ENCODE data around the gene STAT5B.

STAT5B gene

DNA sequence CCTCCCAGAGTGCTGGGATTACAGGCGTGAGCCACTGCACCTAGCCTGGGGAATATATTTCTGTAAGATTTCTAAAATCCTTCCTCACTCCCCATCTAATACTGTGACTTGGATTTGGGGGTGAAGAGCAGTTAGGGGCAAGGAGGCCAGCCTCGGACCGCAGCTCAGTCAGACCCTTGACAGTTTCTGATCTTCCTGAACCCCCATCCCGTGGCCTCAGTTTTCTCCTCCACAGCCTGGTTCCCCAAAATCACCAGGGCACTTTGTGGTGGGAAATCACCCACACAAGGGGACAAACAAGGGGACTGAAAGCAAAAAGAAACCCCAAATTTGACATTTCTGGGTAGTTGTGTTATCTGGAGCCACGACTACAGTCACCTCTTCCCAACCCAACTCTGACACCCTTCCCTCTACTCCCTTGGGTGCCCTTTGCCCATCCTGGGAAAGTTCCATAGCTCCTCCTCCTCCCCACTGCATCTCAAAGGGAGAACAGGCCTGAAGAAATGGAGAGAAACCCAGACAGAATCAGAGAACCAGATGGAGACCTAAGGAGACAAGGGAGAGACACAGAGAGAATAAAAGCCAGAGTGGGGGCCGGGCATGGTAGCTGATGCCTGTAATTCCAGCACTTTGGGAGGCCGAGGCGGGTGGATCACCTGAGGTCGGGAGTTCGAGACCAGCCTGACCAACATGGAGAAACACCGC is 9.3 kb upstream of the STAT5B start:
- Histone ChIP-seq H3K36me3 (replicated peaks) (no peaks in the 10 kb centered on the region), H3K4me1 (peaks cover 2% of the 10 kb centered on the region; the same call in 1 of the 2 replicates), H3K27me3 (ENCODE audit: low read depth) (peaks cover 8% of the 10 kb centered on the region), H3K4me3 (no peak overlapping the region), H3K9me3 (no peaks in the 10 kb centered on the region)
- peak in 1 of 2 experiments; percentile 3 for DNase-seq (ENCODE audit: low spot score in 2 of 2)
- in situ Hi-C loops (cut with MboI; ENCODE audit: low sequenced_read_pairs): no loop called here

DNA sequence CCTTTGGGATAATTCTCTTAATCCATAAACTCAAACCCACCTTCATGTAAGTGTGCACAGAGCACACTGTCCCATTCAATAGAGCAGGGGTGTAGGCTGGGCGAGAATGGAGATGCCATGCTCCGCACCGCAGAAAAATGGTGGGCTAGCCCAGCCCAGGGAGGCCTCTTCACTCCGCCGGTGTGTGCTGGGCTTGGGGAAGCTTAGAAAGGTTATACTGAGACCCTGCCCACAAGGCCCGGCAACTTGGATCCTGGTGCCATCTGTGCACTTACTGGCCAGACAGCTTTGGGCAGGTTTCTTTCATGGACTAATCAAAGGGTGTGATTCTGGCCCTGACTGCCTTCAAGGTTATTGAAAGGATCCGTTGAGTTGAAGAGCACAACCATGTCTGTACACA is 8.4 kb upstream of the STAT5B start:
- H3K27me3 ChIP-seq (ENCODE audit: low read depth): peaks cover 8% of the 10 kb centered on the region
- peak in 1 of 2 experiments; percentile 4 for DNase-seq (ENCODE audit: low spot score in 2 of 2)
- H3K4me1 ChIP-seq: peaks cover 2% of the 10 kb centered on the region; the same call in 1 of the 2 replicates
- H3K9me3 ChIP-seq: no peaks in the 10 kb centered on the region
- no peaks in the 10 kb centered on the region for H3K36me3 ChIP-seq (replicated peaks)
- no peak overlapping the region for H3K4me3 ChIP-seq
- in situ Hi-C loops (cut with MboI; ENCODE audit: low sequenced_read_pairs): no loop called here

DNA sequence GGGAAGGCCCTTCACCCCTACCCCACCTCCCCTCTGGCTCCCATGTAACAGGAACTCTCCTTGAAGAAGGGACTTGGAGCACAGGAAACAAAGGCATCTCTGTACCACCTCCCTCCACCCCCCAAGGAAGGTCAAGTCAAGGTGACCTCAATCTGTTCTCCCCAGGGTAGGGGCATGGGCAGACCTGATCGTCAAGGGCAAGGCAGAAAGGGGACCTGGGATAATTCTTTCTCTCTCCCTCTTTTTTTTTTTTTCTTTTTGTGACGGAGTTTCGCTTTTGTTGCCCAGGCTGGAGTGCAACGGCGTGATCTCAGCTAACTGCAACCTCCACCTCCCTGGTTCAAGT is 7.8 kb upstream of the STAT5B start:
- in situ Hi-C loops (cut with MboI; ENCODE audit: low sequenced_read_pairs): no loop called here
- DNase-seq (ENCODE audit: low spot score in 2 of 2): peak in 1 of 2 experiments; percentile 1
- no peak overlapping the region for H3K4me3 ChIP-seq
- no peaks in the 10 kb centered on the region for H3K9me3 ChIP-seq
- peaks cover 8% of the 10 kb centered on the region for H3K27me3 ChIP-seq (ENCODE audit: low read depth)
- peaks cover 2% of the 10 kb centered on the region; the same call in 1 of the 2 replicates for H3K4me1 ChIP-seq
- H3K36me3 ChIP-seq (replicated peaks): no peaks in the 10 kb centered on the region

DNA sequence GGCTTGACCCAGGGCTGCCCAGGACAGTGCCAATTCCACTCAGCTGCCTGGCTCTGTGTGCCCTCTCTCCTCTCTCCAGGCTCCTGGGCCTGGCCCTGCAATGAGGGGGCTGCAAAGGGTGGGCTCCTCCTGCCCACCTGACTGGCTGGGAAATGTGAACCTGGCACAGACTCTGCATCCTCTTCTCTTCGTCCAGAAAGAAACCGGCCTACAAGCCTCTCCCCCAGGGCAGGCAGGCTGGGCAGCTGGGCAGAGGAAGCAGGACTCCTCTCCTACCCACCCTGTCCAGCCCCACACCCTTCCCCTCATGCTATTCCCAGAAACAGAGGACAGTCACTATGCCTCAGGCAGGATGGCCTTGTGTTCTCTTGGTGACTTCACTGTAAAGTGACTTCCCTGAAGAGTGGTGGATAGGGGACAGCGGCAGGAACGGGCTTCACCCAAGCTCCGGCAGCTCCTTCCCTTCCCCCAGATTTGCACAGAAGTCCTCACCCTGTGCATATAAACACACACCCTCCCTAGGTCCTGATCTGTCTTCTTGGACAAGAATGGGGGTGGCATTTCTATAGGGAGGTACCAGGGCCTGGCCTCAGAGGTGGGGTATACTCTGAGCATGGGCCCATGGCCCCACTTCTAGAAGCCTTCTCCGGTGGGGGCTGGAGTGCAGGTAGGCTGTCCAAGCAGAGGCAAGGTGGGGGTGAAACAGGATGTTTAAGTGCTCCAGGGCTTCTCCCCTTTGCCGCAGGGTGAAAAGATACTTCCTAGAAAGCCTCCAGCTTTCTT is 7.2 kb upstream of the STAT5B start:
- peak in 1 of 2 experiments; percentile 4 for DNase-seq (ENCODE audit: low spot score in 2 of 2)
- H3K9me3 ChIP-seq: no peaks in the 10 kb centered on the region
- no peaks in the 10 kb centered on the region for H3K36me3 ChIP-seq (replicated peaks)
- H3K4me1 ChIP-seq: peaks cover 2% of the 10 kb centered on the region; the same call in 1 of the 2 replicates
- peaks cover 8% of the 10 kb centered on the region for H3K27me3 ChIP-seq (ENCODE audit: low read depth)
- in situ Hi-C loops (cut with MboI; ENCODE audit: low sequenced_read_pairs): no loop called here
- no peak overlapping the region for H3K4me3 ChIP-seq

DNA sequence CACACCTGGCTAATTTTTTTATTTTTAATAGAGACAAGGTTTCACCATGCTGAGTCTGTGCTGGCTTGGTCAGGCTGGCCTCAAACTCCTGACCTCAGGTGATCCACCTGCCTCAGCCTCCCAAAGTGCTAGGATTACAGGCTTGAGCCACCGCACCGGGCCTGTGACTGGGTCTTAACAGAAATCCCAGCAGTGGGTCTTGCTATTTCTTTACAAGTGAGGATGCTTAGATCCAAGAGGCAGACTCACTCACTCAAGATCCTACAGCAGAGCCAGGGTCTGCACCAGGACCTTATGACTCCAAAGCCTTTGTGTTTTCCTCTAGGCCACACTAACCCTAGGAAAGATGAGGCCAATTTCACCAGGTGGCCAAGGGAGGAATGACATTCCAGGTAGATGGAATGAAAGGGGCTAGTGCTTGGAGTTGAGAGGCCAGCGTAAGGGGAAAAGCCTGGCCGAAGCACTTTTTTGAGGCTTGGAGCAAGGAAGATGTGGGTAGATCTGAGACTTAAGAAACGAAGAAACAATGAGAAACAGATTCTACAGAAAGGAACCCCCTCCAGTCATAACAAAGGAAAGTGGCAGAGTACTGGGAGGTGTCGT is 6.4 kb upstream of the STAT5B start:
- no peaks in the 10 kb centered on the region for H3K36me3 ChIP-seq (replicated peaks)
- H3K9me3 ChIP-seq: no peaks in the 10 kb centered on the region
- no peaks in the 10 kb centered on the region for H3K4me1 ChIP-seq
- H3K27me3 ChIP-seq (ENCODE audit: low read depth): peaks cover 2% of the 10 kb centered on the region
- no peak overlapping the region for H3K4me3 ChIP-seq
- peak in 1 of 2 experiments; percentile 4 for DNase-seq (ENCODE audit: low spot score in 2 of 2)
- in situ Hi-C loops (cut with MboI; ENCODE audit: low sequenced_read_pairs): no loop called here

DNA sequence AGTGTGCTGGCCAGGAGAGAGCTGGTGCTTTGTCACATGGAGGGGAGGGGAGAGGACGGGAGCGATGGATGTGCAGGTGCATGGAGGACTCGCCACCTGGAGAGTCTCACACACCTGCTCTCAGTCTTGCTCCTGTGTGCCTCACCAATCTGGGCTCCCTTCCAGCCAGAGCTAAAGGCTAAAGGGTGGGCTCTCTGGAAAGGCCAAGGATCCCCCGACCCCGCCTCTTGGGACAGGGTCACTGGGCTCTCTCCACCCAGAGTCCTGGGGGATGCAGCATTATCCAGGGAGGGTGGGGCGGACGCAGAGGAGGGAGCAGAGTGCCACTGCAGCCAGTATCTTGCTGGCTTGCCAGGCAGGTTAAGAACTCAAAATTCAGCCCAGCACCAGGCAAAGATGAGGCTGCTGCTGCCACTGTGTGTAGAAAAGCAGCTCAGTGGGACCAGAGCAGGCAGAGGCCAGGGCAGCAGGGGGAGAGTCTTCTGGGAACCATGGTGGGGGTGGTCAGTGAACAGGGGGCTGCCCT is 5.4 kb upstream of the STAT5B start:
- peak in 1 of 2 experiments; percentile 5 for DNase-seq (ENCODE audit: low spot score in 2 of 2)
- no peaks in the 10 kb centered on the region for H3K27me3 ChIP-seq (ENCODE audit: low read depth)
- H3K4me1 ChIP-seq: peaks cover 4% of the 10 kb centered on the region
- no peaks in the 10 kb centered on the region for H3K36me3 ChIP-seq (replicated peaks)
- H3K9me3 ChIP-seq: no peaks in the 10 kb centered on the region
- in situ Hi-C loops (cut with MboI; ENCODE audit: low sequenced_read_pairs): no loop called here
- H3K4me3 ChIP-seq: no peak overlapping the region

DNA sequence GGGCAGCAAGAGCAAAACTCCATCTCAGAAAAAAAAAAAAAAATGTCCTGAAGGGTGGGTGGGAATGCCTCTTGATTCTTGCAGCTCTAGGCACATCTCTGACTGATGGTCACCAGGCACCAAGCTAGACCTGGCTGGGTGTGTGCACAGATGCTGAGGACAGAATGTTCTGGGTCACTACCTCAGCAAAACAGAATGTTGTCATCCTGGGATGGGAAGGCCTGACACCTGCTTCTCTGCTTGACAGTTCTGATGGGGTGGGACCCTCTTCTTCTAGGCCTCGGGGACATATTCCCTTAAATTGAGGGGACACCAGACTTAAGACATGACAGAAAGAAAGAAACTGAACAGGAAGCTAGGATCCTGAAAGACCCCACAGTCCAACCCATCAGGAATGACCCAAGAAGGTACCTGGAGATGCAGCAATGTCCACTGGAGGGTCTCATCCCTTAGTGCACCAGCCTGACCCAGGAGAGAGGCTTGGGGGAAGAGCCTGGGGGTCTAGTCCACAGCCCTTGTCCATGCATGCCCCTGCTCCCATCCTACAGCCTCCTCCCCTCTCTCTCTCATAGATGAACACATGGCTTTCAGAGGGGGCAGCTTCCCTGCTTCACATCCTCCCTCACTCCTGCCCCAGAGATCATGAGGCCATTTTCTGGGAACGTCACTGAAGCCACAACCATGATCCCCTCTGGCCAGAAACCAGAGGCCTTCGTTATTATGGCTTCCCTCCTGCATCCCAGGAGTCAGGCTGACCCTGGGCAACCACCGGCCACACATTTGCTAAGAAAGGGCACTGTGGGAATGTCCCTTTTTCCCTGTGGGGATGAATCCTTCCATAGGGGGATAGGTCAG is 3.8 kb upstream of the STAT5B start:
- no peaks in the 10 kb centered on the region for H3K27me3 ChIP-seq (ENCODE audit: low read depth)
- no peak overlapping the region for H3K4me3 ChIP-seq
- no peaks in the 10 kb centered on the region for H3K36me3 ChIP-seq (replicated peaks)
- DNase-seq (ENCODE audit: low spot score in 2 of 2): peak in 1 of 2 experiments; percentile 6
- peaks cover 8% of the 10 kb centered on the region for H3K4me1 ChIP-seq
- H3K9me3 ChIP-seq: no peaks in the 10 kb centered on the region
- in situ Hi-C loops (cut with MboI; ENCODE audit: low sequenced_read_pairs): no loop called here

DNA sequence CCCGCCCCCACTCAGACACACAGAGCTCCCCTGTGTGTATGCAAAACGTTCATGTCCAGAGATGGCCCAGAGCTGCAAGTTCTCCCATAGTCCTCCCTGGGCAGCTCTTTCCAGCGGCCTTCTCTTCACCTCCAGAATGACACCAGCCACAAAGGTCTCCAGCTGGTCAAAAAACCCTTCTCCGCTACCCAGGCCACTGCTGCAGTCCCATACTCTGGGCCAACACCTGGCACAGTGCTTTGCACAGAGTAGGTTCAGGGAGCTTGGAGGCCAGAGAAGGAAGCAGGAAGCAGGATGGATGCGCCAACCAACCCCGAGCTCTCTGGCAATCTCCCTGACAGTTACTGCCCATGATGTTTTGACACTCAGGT is 1.1 kb upstream of the STAT5B start:
- peak in 1 of 2 experiments; percentile 7 for DNase-seq (ENCODE audit: low spot score in 2 of 2)
- no peak overlapping the region for H3K4me3 ChIP-seq
- peaks cover 15% of the 10 kb centered on the region for H3K4me1 ChIP-seq
- no peaks in the 10 kb centered on the region for H3K36me3 ChIP-seq (replicated peaks)
- H3K9me3 ChIP-seq: no peaks in the 10 kb centered on the region
- in situ Hi-C loops (cut with MboI; ENCODE audit: low sequenced_read_pairs): no loop called here
- no peaks in the 10 kb centered on the region for H3K27me3 ChIP-seq (ENCODE audit: low read depth)

DNA sequence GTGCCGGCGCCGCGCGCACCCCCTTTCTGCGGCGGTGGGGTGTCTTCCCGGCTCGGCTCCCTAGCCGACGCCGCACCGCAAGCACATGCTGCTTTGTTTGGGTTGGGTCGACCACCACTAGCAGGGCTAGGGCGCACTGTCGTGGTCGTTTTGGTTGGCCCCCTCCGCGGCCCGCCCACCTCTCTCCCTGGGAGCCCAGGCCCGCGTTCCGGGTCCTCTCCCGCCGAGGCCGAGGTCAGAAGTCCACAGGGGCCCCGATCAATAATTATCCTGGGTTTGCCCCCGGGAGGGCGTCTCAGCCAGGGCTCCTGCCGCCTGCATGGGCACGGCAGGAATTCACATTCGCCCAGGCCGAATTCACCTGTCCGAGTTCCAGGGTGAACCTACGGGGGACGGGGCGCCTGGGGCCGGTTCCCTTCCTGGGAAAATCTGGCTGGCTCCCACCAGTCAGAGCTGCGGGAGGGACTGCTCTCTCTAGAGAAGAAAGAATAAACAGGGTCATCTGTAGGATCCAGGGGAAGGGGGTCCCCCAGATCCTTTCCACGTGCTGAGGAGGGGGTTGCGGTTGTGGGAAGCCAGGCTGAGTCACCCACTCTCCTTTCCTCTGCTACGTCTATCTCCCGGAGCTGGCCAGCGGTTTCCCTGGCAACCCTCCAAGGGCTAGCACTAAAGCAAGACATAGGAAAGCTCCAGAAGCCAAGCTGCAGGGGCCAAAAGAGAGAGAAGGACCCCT is 584 bp upstream of the STAT5B start:
- peak in 1 of 2 experiments; percentile 61 for DNase-seq (ENCODE audit: low spot score in 2 of 2)
- in situ Hi-C loops (cut with MboI; ENCODE audit: low sequenced_read_pairs): no loop called here
- no peaks in the 10 kb centered on the region for H3K9me3 ChIP-seq
- peak overlapping the region; percentile 35 for H3K4me3 ChIP-seq
- H3K36me3 ChIP-seq (replicated peaks): no peaks in the 10 kb centered on the region
- H3K27me3 ChIP-seq (ENCODE audit: low read depth): no peaks in the 10 kb centered on the region
- peaks cover 15% of the 10 kb centered on the region for H3K4me1 ChIP-seq

DNA sequence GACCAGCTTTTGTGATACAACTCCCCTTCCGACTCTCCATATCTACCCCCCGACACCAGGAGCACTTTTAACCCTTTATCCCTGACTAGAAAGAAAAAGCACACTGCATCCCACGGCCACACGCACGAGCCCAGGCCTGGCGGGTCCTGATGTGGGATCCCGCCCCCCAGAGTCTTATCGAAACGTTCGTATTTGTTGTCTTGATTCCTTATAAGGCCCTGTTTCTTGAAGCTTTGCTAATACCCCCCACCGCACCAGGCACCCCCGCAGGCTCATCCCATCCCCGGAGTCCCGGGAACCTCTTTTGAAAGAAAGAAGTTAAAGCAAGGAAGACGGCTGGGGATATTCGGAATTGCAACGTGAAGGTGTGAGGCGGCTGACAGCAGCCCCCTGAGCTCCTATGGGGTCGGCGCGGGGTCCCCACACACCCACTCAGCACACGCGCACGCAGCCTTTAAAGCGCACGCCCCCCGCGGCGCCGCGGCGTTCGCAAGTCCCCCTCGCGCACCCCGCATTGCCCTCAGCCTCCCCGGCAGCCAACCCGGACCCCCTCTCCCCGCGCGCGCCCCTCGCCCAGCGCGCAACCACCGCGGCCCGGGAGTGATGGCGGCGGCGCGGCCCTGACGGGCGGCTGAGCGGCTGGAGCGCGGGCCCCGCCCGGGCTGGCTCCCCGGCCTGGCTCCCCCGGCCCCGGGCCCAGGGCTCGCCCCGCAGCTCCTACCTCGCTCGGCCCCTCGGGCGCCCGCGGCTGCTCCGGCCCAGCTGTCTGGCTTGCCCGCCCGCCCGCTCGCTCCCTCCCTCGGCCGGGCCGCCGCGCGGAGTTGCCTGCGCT is 448 bp downstream of the STAT5B start:
- peaks cover 15% of the 10 kb centered on the region for H3K4me1 ChIP-seq
- in situ Hi-C loops (cut with MboI; ENCODE audit: low sequenced_read_pairs): no loop called here
- H3K27me3 ChIP-seq (ENCODE audit: low read depth): no peaks in the 10 kb centered on the region
- DNase-seq (ENCODE audit: low spot score in 2 of 2): peak; percentile 32 to 37
- H3K9me3 ChIP-seq: no peaks in the 10 kb centered on the region
- H3K4me3 ChIP-seq: peak overlapping the region; percentile 59
- no peaks in the 10 kb centered on the region for H3K36me3 ChIP-seq (replicated peaks)

DNA sequence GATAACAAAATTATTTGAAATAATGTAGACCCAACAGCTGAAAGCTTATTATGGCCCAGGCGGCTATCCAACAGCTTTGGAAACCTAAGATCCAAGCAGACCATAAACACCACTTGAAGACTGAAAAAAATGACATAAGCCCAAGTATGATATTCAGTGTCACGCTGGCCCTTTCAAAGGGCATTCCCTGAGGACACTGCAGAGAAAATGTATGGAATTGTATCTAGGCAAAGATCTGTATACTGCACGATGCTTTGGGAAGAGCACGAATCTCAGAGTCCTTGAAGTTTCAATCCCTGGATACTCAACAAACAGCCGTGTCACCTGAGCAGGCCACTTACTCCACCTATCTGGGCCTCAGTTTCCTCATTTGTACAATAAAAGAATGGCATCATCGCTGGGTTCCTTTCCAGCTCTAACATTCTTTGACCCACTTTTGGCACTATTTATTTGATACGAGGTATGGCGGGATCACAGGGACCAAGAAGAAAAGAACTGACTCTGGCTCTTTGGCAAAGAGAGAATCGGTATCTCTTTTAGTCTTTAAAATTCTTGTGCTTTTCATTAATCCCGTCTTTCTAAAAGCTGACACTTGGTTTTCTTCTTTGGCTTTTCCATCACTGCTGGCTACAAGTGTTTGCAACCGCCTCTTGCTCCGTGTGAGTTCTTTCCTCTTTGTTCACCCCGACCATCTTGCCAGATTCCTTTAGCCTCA is 1.2 kb downstream of the STAT5B start:
- in situ Hi-C loops (cut with MboI; ENCODE audit: low sequenced_read_pairs): no loop called here

DNA sequence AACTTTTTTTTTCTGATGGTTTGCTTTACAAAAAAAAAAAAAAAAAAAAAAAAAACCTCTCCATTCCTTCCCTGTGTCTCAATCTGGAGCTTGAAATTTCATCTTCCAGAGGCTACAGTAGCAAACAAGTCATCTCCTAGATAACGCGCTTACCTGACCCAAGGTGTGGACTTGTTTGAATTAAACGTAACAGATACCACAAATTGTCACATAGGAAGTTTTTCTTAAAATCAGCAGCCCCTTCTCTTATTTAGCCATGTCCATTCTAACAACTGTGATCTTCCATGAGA is 2.0 kb downstream of the STAT5B start:
- Histone ChIP-seq H3K27me3 (ENCODE audit: low read depth) (no peaks in the 10 kb centered on the region), H3K4me1 (peaks cover 15% of the 10 kb centered on the region), H3K9me3 (no peaks in the 10 kb centered on the region), H3K4me3 (peak overlapping the region; percentile 59; the same call in 1 of the 2 replicates), H3K36me3 (replicated peaks) (no peaks in the 10 kb centered on the region)
- in situ Hi-C loops (cut with MboI; ENCODE audit: low sequenced_read_pairs): no loop called here
- DNase-seq (ENCODE audit: low spot score in 2 of 2): no peak

More for the DNA sequence above, 1.2 kb downstream of the STAT5B start:
- peak overlapping the region; percentile 59 for H3K4me3 ChIP-seq
- peaks cover 15% of the 10 kb centered on the region for H3K4me1 ChIP-seq
- H3K27me3 ChIP-seq (ENCODE audit: low read depth): no peaks in the 10 kb centered on the region
- H3K36me3 ChIP-seq (replicated peaks): no peaks in the 10 kb centered on the region
- peak in 1 of 2 experiments; percentile 13 for DNase-seq (ENCODE audit: low spot score in 2 of 2)
- H3K9me3 ChIP-seq: no peaks in the 10 kb centered on the region
